Measurements from ENCODE around the gene KBTBD3.
A peak's percentile ranks its signal among the peaks of the same experiment; 100 is the strongest.
"Not testable (repeated sequence)": the region's sequence is repeated elsewhere in the genome, so short reads cannot be mapped to it uniquely, and the experiment has no call there.

Gene KBTBD3

DNA sequence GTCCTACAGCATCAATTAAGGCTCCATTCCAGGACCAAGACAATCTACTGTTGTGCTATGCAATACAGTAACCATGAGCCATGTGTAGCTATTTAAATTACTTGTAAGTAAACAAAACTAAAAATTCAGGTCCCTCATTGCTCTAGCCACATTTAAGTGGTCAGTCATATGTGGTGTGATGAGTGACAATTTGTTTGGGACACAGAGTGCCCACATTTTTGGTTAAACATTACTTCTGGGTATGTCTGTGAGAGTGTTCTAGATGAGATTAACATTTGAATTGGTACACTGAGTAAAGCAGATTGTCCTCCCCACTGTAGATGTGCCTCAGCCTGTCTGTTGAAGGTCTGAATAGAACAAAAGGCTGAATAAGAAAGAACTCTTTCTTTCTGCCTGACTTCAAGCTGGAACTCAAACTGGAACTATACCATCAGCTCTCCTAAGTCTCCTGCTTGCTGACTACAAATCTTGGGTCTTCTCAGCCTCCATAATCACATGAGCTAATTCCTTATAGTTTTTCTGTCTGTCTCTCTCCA, 15.8 kb downstream of the KBTBD3 start:
- DNase-seq, result no peak

- DNase-seq, result no peak
Measured at GRCh38 chr11:106059617-106060016, 17.5 kb downstream of the KBTBD3 start.

DNA sequence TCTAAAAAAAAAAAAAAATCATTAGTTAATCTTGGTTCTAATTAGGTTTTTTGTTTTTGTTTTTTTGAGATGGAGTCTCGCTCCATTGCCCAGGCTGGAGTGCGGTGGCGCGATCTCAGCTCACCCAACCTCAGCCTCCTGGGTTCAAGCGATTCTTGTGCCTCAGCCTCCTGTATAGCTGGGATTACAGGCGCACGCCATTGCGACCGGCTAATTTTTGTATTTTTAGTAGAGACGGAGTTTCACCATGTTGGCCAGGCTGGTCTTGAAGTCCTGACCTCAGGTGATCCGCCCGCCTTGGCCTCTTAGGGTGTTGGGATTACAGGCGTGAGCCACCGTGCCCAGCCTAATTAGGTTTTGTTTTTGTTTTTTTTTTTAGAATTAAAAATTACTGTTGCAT, 18.8 kb downstream of the KBTBD3 start:
- not testable (repeated sequence) for DNase-seq

GRCh38 chr11:106051103-106051502, 26.0 kb downstream of the KBTBD3 start:
- no peak for DNase-seq

DNA sequence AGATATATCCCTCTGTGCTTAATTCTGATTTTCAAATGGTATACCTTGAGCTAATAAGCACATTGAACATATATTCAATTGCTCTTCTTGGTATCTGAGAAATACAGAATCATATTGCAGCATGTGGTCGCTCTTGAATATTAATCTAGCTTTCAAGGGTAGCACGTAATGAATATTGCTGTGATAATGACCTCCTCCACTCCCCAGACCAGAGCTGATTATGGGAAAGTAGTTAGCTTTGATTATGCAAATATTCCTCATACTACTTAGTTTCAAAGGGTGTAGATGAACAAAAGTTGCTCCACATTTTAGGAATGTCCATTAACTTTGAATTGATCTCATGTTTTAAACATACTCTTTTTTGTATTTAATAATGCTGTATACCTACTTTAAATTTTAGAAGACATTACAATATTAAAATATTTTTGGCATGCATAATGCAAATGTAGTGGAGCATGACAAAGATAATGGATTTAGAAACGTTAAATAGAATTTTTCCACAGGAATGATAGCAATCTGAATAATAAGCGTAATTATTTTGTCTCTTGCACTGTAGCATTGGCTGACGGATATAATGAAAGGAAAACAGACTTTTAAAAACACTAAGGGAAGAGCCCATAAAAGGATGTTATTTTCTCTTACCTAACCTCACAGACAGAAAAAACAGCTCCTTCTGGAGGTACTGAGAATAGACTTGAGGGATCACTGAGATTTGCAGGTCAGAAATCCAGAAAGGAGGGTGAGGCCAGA, 27.2 kb downstream of the KBTBD3 start:
- no peak for DNase-seq

DNA sequence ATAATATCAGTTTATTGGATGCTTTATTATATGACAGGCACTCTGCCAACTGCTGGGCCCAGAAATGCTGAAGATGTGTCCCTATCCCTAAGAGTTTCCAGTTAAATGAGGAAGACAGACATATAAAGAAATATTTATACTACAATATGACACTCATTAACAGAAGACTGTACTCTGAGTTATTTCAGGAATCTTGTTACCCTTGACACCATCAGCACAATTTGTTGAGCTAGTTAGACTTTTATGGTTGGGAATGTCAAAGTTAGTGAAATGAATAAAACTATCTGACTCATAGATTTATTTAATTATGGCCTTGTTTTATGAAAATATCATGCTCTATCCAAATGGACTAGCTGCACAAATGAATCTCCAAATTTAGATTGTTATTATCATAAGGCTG, 29.5 kb downstream of the KBTBD3 start:
- no peak for DNase-seq

DNA sequence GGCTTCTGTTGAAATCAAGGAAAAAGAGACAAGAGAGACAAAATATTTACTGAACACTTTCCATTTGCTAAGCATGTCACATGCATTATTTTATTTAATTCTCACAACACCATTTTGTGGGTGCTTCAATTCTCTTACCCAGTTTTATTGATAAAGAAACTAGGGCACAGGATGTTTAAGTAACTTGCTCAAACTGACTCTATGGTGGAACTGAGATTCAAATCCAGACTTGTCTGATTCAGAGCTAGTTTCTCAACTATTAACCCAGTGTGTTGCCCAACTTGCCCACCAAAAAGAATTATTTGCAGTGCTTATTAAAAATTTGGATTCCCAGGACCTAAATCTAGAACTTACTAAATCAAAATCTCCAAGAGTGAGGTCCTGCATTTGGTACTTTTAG, 33.6 kb downstream of the KBTBD3 start:
- DNase-seq, result no peak

DNA sequence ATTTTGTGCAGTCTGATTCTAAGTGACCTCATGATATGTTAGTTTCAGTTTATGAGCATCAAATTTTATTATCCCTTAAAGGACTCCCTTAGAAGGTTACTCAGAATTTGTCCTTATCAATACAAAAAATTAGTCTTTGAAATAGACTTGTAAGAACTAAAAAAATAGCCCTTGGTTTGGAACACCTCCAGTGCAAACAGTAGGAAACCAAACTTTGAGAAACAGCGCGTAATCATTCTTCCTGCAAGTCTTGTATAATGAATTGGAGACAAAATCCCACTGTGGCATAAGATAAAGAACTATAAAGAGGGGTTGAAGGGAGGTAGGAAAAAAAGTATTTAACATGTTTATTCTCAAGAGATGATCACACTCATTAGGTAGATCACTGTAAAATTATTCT, 44.3 kb downstream of the KBTBD3 start:
- DNase-seq, result no peak

DNA sequence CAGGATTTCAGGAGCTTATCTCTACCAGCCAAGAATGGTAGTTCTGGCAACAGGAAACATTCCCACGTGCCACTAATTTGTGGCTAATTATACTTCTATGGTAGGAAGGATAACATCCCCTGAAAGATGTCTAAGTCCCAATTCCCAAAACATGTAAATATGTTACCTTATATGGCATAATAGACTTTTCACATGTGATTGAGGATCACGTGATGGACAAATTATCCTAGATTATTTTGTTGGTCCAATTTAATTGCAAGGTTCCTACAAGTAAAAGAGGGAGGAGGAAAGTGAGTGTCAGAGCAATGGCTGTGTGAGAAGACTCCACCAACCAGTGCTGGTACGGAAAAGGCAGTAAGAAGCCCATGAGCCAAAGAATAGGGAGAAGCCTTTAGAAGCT, 45.2 kb downstream of the KBTBD3 start:
- DNase-seq, result no peak

DNA sequence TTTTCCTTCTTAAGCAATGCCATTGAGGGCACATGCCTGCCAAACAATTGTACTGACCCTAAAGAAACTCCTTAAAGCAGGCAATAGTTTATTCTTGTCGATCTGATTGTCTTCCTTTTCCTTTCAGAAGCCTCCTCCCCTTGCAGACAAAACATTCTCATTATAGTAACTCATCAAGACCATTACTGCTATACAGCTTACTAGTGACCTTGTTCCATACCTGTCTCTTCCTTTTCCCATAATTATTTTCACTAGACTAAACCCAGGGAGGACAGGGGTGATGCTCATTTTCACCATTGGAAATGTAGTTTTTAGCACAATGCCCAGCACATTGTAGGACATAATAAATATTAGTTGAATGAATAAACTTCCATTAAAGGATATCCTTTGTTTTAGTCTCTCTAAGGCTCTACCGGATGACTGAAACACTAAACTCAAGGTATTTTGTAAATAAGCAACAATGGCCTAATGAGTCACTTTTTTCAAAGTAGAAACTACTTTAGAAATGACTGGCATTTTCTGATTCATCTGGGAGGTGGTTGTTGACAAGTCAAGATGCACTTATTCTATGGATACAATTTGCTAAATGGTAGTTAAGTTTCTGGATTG, 45.8 kb downstream of the KBTBD3 start:
- DNase-seq, result no peak

DNA sequence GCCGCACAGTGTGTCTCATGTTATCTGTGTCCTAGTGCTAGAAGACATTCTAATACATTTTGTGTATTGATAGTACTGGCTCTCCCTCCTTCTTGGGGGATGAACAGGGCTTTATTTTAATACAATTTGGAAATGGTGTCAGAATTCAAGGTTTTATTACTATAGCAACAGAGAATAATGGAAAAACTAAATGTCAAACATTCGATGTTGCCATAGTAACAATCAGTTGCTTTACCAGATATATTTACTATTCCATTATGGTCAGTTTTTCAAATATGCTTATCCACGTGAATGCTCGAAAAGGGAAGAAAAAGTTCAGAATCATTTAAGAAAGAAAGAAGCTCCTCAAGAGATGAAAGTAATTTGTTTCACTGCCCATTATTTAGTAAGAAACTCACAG, 46.5 kb downstream of the KBTBD3 start:
- no peak for DNase-seq

DNA sequence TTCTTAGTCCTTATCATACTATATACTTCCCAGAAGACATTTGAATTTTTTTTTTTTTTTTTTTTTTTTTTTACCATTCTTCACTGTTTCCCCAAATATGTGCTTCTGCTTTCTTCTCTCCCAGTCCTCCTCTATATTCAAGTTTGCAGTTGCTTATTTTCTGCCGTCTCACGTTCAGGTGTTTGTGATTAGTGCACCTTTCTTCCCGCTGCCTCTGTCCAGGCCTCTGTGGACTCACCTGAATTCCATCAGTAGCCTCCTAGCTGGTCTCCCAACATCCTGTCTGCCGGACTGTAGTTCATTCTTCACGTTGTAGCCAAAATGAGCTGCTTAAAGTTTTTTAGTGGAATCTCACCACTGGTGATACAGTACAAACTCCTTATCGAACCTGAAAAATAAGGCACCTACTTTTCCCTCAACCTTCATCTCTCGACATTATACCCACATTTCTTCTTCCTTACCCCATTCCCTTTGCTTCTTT, 54.3 kb downstream of the KBTBD3 start:
- no peak for DNase-seq

GRCh38 chr11:106021967-106022794, 55.0 kb downstream of the KBTBD3 start, which contains the start of gene MSANTD4:
TSS of gene MSANTD4 (minus strand) at chr11:106022240. CDS start at chr11:106010917, 11,323 bp downstream.
- peak; percentile 88 for DNase-seq

DNA sequence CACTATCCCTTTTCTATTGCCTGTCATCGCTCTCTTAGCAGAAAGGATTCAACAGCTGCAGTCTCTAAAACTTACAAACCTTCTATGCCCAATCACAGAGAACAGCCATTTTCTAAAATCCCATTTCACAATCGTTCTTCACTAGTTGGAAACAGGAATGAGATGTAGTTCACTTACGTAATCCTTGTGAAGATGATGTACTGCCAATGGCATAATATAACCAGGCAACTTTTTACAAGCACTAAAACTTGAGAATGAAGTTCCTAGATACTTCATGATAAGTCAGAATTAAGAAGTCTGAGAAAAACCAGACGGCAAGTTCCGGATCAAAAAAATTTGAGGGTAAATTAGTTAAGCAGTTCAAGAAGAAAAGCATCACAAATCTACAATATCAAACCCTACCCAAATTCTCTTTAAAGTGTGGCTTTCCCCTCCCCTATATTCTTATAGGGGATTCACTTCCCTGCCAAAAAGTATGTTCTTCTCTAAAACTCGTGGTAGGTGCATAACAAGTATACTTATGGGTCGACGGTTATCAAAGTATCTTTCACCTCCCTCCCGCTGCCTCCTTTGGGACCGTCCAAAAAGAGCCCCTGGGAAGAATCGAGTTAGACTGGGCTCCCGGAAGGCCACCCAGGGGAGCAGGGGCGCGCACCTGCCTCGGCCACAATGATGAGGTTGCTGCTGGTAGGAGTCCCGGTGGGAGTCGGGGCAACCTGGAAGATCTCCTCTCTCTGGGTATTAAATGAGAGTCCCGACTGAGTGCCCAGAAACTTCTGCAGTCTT, 55.8 kb downstream of the KBTBD3 start:
- DNase-seq, result no peak

DNA sequence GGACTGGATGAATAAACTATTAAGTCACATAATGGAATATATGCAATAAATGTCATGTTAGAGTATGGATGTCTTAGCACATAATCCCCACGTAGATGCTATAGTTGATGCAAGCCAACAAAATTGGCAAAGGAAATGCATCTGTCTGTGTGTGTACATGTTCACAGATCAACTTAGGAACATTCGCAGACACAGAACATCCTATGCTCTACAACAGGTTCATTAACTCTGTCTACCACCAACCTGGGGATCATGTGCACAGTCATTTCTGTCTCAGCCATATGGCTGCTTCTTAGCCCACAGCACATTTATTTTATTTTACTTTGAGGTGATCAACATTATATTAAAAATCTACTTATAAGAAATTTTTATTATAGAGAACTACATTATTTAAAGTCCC, 60.1 kb downstream of the KBTBD3 start:
- DNase-seq, result peak; percentile 15

DNA sequence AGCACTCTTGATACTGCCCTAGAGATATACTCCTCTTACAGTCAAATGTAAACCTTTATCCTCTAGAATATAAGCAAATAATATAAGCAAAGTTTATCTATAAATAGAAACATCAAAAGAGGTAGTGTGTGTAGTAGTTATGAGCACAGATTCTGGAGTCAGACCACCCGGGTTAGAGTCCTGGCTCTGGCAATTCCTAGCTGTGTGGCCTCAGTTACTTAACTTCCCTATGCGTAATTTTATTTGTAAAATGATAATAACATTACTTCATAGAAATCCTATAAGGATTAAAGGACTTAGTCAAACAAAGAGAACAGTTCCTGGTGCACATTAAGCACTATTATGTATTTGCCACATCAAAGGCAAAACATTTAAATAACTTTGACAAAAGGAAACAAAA, 62.1 kb downstream of the KBTBD3 start:
- no peak for DNase-seq

- DNase-seq, result no peak
Measured at GRCh38 chr11:106014620-106015019, 62.5 kb downstream of the KBTBD3 start.

- DNase-seq, result no peak
Measured at GRCh38 chr11:106014035-106014434, 63.1 kb downstream of the KBTBD3 start.

GRCh38 chr11:106012744-106013143, 64.4 kb downstream of the KBTBD3 start:
- DNase-seq, result no peak

DNA sequence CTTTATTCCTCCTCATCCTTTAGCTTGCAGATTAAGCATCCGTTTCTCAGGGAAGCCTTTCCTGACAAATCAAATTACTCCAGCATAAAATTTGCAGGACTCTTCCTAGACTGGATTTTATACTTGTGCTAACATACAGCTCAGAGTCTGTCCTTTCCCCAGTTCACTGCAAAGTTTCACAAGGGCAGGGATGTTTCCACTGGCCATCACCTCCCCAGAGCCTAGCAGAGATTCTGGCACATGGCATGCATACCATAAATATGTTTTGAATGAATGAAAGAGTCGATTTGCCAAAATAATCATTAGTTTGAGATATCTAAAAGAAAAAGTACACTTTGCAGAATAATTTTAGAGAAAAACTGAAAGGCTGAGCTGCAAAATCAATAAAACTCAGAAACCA, 65.7 kb downstream of the KBTBD3 start:
- no peak for DNase-seq

GRCh38 chr11:106003094-106003493, 74.1 kb downstream of the KBTBD3 start:
- DNase-seq, result not testable (repeated sequence)

GRCh38 chr11:106001304-106002012, 75.7 kb downstream of the KBTBD3 start:
- no peak for DNase-seq

All from NCI-H2171 (cell line).